NCI-H1417 (cell line): Measurements from ENCODE around the gene PON1.

Experiments used
- DNase-seq, 3 experiments: peaks; one replicate each; lab custom pipeline; 2025; lab: John Stamatoyannopoulos, UW

The PON1 gene

GRCh38 chr7:95317546-95317945, 6.8 kb downstream of the PON1 start:
- DNase-seq = peak in 1 of 3 experiments; percentile 35

GRCh38 chr7:95316588-95316987, 7.7 kb downstream of the PON1 start:
- DNase-seq = no peak

GRCh38 chr7:95312561-95312960, 11.8 kb downstream of the PON1 start:
- DNase-seq = no peak

- DNase-seq = no peak
Observed at GRCh38 chr7:95311389-95311788, 12.9 kb downstream of the PON1 start.

GRCh38 chr7:95309951-95310350, 14.4 kb downstream of the PON1 start:
- no peak for DNase-seq

GRCh38 chr7:95304990-95305389, 19.3 kb downstream of the PON1 start:
- DNase-seq = no peak

GRCh38 chr7:95303013-95303905, 21.1 kb downstream of the PON1 start:
- peak in 1 of 3 experiments; percentile 30 for DNase-seq

GRCh38 chr7:95298091-95298490, 26.2 kb downstream of the PON1 start:
- no peak for DNase-seq

GRCh38 chr7:95297041-95297440, 27.3 kb downstream of the PON1 start:
- DNase-seq = no peak

- no peak for DNase-seq
Observed at GRCh38 chr7:95296456-95296855, 27.9 kb downstream of the PON1 start.

- peak in 1 of 3 experiments; percentile 25 for DNase-seq
Observed at GRCh38 chr7:95295397-95295796, 28.9 kb downstream of the PON1 start.

GRCh38 chr7:95290166-95290830, 34.0 kb downstream of the PON1 start:
- DNase-seq = no peak

- no peak for DNase-seq
Observed at GRCh38 chr7:95286096-95286495, 38.2 kb downstream of the PON1 start.

- DNase-seq = no peak
Observed at GRCh38 chr7:95279417-95279816, 44.9 kb downstream of the PON1 start.

GRCh38 chr7:95276114-95276513, 48.2 kb downstream of the PON1 start:
- no peak for DNase-seq

- no peak for DNase-seq
Observed at GRCh38 chr7:95269640-95270039, 54.7 kb downstream of the PON1 start.

GRCh38 chr7:95267754-95268153, 56.6 kb downstream of the PON1 start:
- DNase-seq = no peak

GRCh38 chr7:95265634-95266033, 58.7 kb downstream of the PON1 start:
- no peak for DNase-seq

GRCh38 chr7:95264363-95264891, 59.9 kb downstream of the PON1 start:
- DNase-seq = no peak

- DNase-seq = no peak
Observed at GRCh38 chr7:95263785-95264362, 60.5 kb downstream of the PON1 start.

GRCh38 chr7:95262875-95263274, 61.5 kb downstream of the PON1 start:
- DNase-seq = no peak

- no peak for DNase-seq
Observed at GRCh38 chr7:95261895-95262415, 62.4 kb downstream of the PON1 start.
